Cardiac muscle cell (in vitro differentiated cells and primary cell): ENCODE results near the gene CDK18. TPM values are rescaled to one million over a fixed set of nuclear protein-coding genes. Genes with fewer than 3 reads are reported as not detected.
A peak's percentile ranks its signal among the peaks of the same experiment; 100 is the strongest.

Source experiments
- DNase-seq, 2 donors: peaks; one replicate each; pipeline versions ENCODE4 v3.0.0 to v3.0.0-alpha.2; 2010 to 2017; ENCODE audit warnings: low read depth in 1 of 2, low spot score in 1 of 2
- H3K27ac ChIP-seq: fragments of 200-600 bp; sonication (generic); 2 replicates; pipeline ENCODE4 v1.5.1; 2016
- H3K27me3 ChIP-seq: fragments of 200-600 bp; sonication (generic); 2 replicates; pipeline ENCODE4 v1.6.0; 2016; ENCODE audit warnings: control low read depth
- H3K36me3 ChIP-seq: fragments of 200-600 bp; sonication (generic); 2 replicates; pipeline ENCODE4 v1.5.1; 2016; ENCODE audit warnings: control low read depth
- H3K4me1 ChIP-seq: fragments of 200-600 bp; sonication (generic); 2 replicates; pipeline ENCODE4 v1.8.1; 2017; ENCODE audit warnings: low read depth, mild to moderate bottlenecking, mixed run types
- H3K4me3 ChIP-seq: fragments of 200-600 bp; sonication (generic); 2 replicates; pipeline ENCODE4 v1.5.1; 2016; ENCODE audit warnings: mild to moderate bottlenecking
- H3K9me3 ChIP-seq: fragments of 200-600 bp; sonication (generic); 2 replicates; pipeline ENCODE4 v1.5.1; 2017; ENCODE audit warnings: low read depth, mild to moderate bottlenecking, control low read depth
- CTCF ChIP-seq: IDR thresholded peaks from 2 replicates; pipeline ENCODE4 v1.5.1; 2012; ENCODE audit warnings: low read depth, mild to moderate bottlenecking, low read length
- polyA plus RNA-seq: library from polyadenylated mRNA; unstranded; fragments of >200 nt; fragmentation: Nextera tagmentation; extraction: Ambion mirVana; gene quantifications from 2 replicates; pipeline ENCODE4 v1.2.1, GENCODE V29; 2016
- total RNA-seq: library from RNA; depleted of rRNA; stranded (reverse); fragments of >200 nt; gene quantifications from 2 replicates; pipeline ENCODE4 v1.2.3, GENCODE V29; 2016

CDK18 gene
- 22.3 and 42.0 TPM in 2 replicates for total RNA-seq
- 29.8 and 46.2 TPM in 2 replicates for polyA plus RNA-seq

GRCh38 chr1:205504311-205505075, at the start of gene CDK18:
Gene CDK18 (plus strand): TSS chr1:205504669. CDS start chr1:205523168, 18,499 bp downstream.
- no peaks in the 10 kb centered on the region for H3K27me3 ChIP-seq
- peak within 1 kb of the TSS; percentile 61 for H3K27ac ChIP-seq
- no peak for TF ChIP-seq CTCF
- H3K4me1 ChIP-seq = peaks cover 13% of the 10 kb centered on the region
- H3K36me3 ChIP-seq = no peaks in the 10 kb centered on the region
- peak; percentile 75 to 90 for DNase-seq
- no peaks in the 10 kb centered on the region for H3K9me3 ChIP-seq
- H3K4me3 ChIP-seq = peak within 1 kb of the TSS; percentile 51

- Histone ChIP-seq H3K4me1 (peaks cover 27% of the 10 kb centered on the region), H3K4me3 (no peak overlapping the region), H3K27ac (no peak overlapping the region), H3K36me3 (no peaks in the 10 kb centered on the region), H3K9me3 (no peaks in the 10 kb centered on the region), H3K27me3 (peaks cover 58% of the 10 kb centered on the region)
- no peak for TF ChIP-seq CTCF
- peak in 1 of 2 donors; percentile 55 for DNase-seq
These were observed 49.5 kb upstream of the CDK18 start for GRCh38 chr1:205454903-205455335.

GRCh38 chr1:205455581-205456382, 48.7 kb upstream of the CDK18 start, which contains the start of gene BLACAT1:
Gene BLACAT1 (minus strand): TSS chr1:205456045.
- Histone ChIP-seq H3K9me3 (no peaks in the 10 kb centered on the region), H3K36me3 (no peaks in the 10 kb centered on the region), H3K27me3 (peaks cover 62% of the 10 kb centered on the region), H3K4me1 (peaks cover 20% of the 10 kb centered on the region), H3K4me3 (peak within 1 kb of the TSS; percentile 17), H3K27ac (no peak within 1 kb of the TSS)
- no peak for TF ChIP-seq CTCF
- no peak for DNase-seq

- Histone ChIP-seq H3K4me1 (peaks cover 13% of the 10 kb centered on the region), H3K27me3 (peaks cover 62% of the 10 kb centered on the region), H3K27ac (no peak overlapping the region), H3K36me3 (no peaks in the 10 kb centered on the region), H3K4me3 (peak overlapping the region; percentile 17), H3K9me3 (no peaks in the 10 kb centered on the region)
- no peak for TF ChIP-seq CTCF
- no peak for DNase-seq
These were observed 48.0 kb upstream of the CDK18 start for GRCh38 chr1:205456383-205456867.

- Histone ChIP-seq H3K27ac (no peak overlapping the region), H3K4me1 (peaks cover 7% of the 10 kb centered on the region), H3K36me3 (no peaks in the 10 kb centered on the region), H3K4me3 (peak overlapping the region; percentile 17), H3K9me3 (no peaks in the 10 kb centered on the region), H3K27me3 (peaks cover 64% of the 10 kb centered on the region)
- no peak for TF ChIP-seq CTCF
- peak in 1 of 2 donors; percentile 66 for DNase-seq
These were observed 47.4 kb upstream of the CDK18 start for GRCh38 chr1:205456868-205457745.
